HEK293T (cell line): ENCODE data around the gene C14orf132.

Experiments used
- BHLHE40 ChIP-seq: fragments of 450-650 bp; IDR thresholded peaks from 2 replicates; pipeline ENCODE4 v1.6.1; 2016; ENCODE audit warnings: mild to moderate bottlenecking, moderate library complexity, borderline replicate concordance
- FOXM1 ChIP-seq: fragments of 450-650 bp; IDR thresholded peaks from 2 replicates; pipeline ENCODE4 v1.6.1; 2017; ENCODE audit warnings: mild to moderate bottlenecking, borderline replicate concordance
- TARDBP ChIP-seq: fragments of 450-650 bp; IDR thresholded peaks from 2 replicates; pipeline ENCODE4 v1.6.1; 2016

- TF ChIP-seq FOXM1 (no peak), BHLHE40 (no peak), TARDBP (no peak)
Observed at GRCh38 chr14:96081224-96081623, 42.1 kb downstream of the C14orf132 start.
